Neutrophil (primary cell): Measurements from ENCODE around the gene GLDC.

Source experiments
- H3K27ac ChIP-seq: fragments of 200-600 bp; sonication (generic); 2 replicates; pipeline ENCODE4 v1.5.1; 2016; ENCODE audit warnings: mild to moderate bottlenecking, moderate library complexity
- H3K27me3 ChIP-seq: fragments of 200-600 bp; sonication (generic); 2 replicates; pipeline ENCODE4 v1.6.0; 2016; ENCODE audit warnings: mild to moderate bottlenecking
- H3K36me3 ChIP-seq: fragments of 200-600 bp; sonication (generic); 2 replicates; pipeline ENCODE4 v1.5.1; 2017
- H3K4me1 ChIP-seq, 2 experiments: fragments of 200-600 bp in 1 of 2; sonication (generic) in 1 of 2; 1 replicate in 1 of 2; 2 replicates in 1 of 2; pipeline versions ENCODE4 v1.5.1 to v1.6.1; 2013 to 2016; ENCODE audit warnings: low read depth in 1 of 2, low read length in 1 of 2, mild to moderate bottlenecking in 1 of 2, moderate library complexity in 1 of 2; ENCODE audit not compliant: control insufficient read depth in 1 of 2, insufficient read depth in 1 of 2
- H3K4me3 ChIP-seq, 2 experiments: fragments of 200-600 bp in 1 of 2; sonication (generic) in 1 of 2; 1 replicate in 1 of 2; 2 replicates in 1 of 2; pipeline ENCODE4 v1.5.1; 2013 to 2016; ENCODE audit warnings: low read depth in 1 of 2, low read length in 1 of 2, mild to moderate bottlenecking in 1 of 2, moderate library complexity in 1 of 2
- H3K9me3 ChIP-seq: fragments of 200-600 bp; sonication (generic); 2 replicates; pipeline ENCODE4 v1.5.1; 2016
- CTCF ChIP-seq: fragments of 200-600 bp; sonication (generic); IDR thresholded peaks from 2 replicates; pipeline ENCODE4 v1.5.1; 2016; ENCODE audit warnings: antibody characterized with exemption

Gene GLDC

GRCh38 chr9:6669881-6670280 is 24.4 kb upstream of the GLDC start:
- no peaks in the 10 kb centered on the region for H3K4me1 ChIP-seq
- TF ChIP-seq CTCF: no peak
- no peaks in the 10 kb centered on the region for H3K27me3 ChIP-seq
- no peak overlapping the region for H3K4me3 ChIP-seq
- no peaks in the 10 kb centered on the region for H3K36me3 ChIP-seq
- no peak overlapping the region for H3K27ac ChIP-seq
- H3K9me3 ChIP-seq: no peaks in the 10 kb centered on the region

- H3K36me3 ChIP-seq: no peaks in the 10 kb centered on the region
- H3K27ac ChIP-seq: no peak overlapping the region
- no peaks in the 10 kb centered on the region for H3K9me3 ChIP-seq
- H3K4me1 ChIP-seq: no peaks in the 10 kb centered on the region
- TF ChIP-seq CTCF: no peak
- no peaks in the 10 kb centered on the region for H3K27me3 ChIP-seq
- no peak overlapping the region for H3K4me3 ChIP-seq
These were observed 22.2 kb upstream of the GLDC start for GRCh38 chr9:6667633-6668280.

- H3K4me3 ChIP-seq: no peak overlapping the region
- TF ChIP-seq CTCF: no peak
- no peaks in the 10 kb centered on the region for H3K4me1 ChIP-seq
- no peak overlapping the region for H3K27ac ChIP-seq
- H3K9me3 ChIP-seq: no peaks in the 10 kb centered on the region
- H3K36me3 ChIP-seq: no peaks in the 10 kb centered on the region
- no peaks in the 10 kb centered on the region for H3K27me3 ChIP-seq
These were observed 21.6 kb upstream of the GLDC start for GRCh38 chr9:6667080-6667479.

GRCh38 chr9:6665628-6666027 is 20.1 kb upstream of the GLDC start:
- H3K4me1 ChIP-seq: no peaks in the 10 kb centered on the region
- no peaks in the 10 kb centered on the region for H3K9me3 ChIP-seq
- H3K36me3 ChIP-seq: no peaks in the 10 kb centered on the region
- H3K27me3 ChIP-seq: no peaks in the 10 kb centered on the region
- no peak overlapping the region for H3K27ac ChIP-seq
- H3K4me3 ChIP-seq: no peak overlapping the region
- no peak for TF ChIP-seq CTCF

GRCh38 chr9:6664204-6664680 is 18.7 kb upstream of the GLDC start:
- no peaks in the 10 kb centered on the region for H3K36me3 ChIP-seq
- no peaks in the 10 kb centered on the region for H3K27me3 ChIP-seq
- H3K9me3 ChIP-seq: no peaks in the 10 kb centered on the region
- no peak for TF ChIP-seq CTCF
- no peak overlapping the region for H3K27ac ChIP-seq
- no peaks in the 10 kb centered on the region for H3K4me1 ChIP-seq
- no peak overlapping the region for H3K4me3 ChIP-seq
